ENCODE results near the gene EXOC6B.

GRCh38 chr2:72512376-72512775, 313.5 kb downstream of the EXOC6B start:
- no peak for TF ChIP-seq CTCF (conservative IDR thresholded peaks at IDR 0.05; ENCODE audit: low read length)
- no peak for TF ChIP-seq EZH2phosphoT487 (IDR thresholded peaks at IDR 0.05; ENCODE audit: borderline replicate concordance)
